Hematopoietic multipotent progenitor cell treated with erythropoietin and hydrocortisone succinate and interleukin-3 and kit ligand, for 17 days (in vitro differentiated cells): ENCODE data around the gene VAMP8.
"Not testable (repeated sequence)": the region's sequence is repeated elsewhere in the genome, so short reads cannot be mapped to it uniquely, and the experiment has no call there.

Source experiments
- DNase-seq: peaks from one replicate; pipeline ENCODE4 v3.0.0-alpha.2; 2015; ENCODE audit warnings: low spot score

VAMP8 gene

DNA sequence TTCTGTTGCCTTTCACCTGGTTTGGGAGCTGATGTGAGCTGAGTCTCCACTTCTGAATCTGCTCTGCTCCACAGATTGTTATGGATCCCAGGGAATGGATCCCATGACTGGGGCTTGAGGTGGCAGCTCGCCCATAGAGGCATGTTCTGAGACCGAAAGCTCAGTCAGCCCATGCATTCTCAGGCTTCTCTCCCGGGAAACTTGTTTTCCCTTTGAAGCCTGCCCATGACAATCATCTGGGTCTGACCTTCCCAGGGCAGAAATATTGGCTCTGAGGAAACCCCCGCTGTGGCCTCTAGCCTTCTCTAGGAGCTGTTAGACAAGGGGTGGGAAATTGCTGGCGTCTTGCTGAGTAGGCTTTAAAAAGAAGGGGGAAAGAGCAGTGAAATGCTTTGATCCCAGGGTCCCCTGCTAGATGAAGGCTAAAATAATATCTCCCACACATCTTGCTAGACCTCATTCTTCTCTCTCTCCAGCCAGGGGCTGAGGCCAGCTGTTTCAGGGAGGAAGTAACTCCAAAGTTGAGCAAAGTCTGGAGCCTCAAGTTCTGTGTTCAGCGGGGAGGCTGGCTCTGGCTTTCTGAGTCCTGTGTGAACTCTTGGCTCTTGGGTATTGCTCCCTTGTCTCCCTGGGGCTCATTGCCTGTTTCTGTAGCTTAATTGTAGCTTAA lies 2.0 kb downstream of the VAMP8 start:
- DNase-seq = no peak

DNA sequence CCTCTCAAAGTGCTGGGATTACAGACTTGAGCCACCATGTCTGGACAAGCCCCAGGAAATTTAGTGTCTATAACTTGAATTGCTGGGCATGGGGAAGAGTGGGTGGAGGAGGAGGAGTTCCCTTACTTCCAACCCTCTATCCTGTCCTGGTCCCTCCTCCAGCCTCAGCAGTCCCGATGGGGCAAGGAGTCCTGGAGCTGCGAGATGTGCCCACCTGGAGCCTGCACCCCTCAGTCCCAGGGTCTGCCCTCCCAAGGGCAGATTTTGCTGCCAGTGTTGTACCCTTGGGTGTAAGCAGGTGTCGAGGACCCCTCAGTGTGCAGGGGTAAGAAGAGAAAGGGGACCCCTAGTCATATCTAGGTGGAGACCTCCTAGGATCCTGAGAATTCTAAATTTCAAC lies 2.8 kb downstream of the VAMP8 start:
- DNase-seq = no peak

DNA sequence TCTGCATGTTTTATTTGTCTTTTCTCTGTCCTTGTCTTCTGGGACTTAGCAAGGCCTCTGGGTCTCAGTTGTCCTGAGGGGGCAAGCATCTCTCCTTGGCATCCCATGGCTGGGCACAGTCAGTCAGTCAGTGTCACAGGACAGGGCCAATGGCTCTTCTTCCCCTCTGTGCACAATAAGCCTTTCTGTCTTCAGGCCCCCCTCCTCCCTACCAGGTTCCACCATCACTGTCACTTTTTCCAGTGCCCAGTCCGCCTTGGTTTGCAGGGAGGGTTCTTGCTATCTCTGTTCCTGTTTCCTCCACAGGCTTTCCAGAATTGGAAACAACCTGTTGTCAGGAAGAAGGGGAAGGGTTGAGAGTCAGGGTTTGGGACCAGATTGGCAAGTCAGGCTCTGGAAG lies 5.1 kb downstream of the VAMP8 start:
- DNase-seq = no peak

DNA sequence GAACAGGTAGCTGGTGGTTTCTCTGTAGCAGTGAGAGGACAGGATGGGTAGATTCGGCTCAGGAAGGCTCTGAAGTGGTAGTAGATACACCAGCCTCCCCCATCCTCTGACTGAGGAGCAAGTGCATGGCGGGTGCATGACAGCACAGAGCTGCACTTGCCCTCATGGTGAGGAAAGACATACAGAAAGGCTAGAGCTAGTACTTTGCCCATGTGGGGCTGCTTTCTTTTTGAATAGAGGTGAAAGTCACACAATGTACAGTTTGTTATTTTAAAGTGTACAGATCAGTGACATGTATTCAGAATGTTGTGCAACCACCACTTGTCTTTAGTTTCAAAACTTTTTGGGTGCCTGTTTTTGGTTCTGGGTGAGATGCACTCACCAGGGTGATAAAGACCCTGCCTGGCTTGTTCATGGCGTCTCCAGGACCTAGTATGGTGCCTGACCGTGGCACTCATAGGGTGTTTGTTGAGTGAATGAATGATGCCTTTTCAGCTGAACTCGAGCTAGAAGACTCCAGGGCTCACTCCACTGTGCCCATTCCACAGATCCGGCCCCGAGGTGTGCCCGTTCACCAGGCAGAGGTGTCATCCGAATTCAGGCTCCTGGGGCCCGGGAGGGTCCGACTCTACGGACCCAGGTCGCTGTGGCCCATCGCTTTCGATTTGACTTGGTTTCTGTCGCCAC lies 6.4 kb downstream of the VAMP8 start:
- no peak for DNase-seq

DNA sequence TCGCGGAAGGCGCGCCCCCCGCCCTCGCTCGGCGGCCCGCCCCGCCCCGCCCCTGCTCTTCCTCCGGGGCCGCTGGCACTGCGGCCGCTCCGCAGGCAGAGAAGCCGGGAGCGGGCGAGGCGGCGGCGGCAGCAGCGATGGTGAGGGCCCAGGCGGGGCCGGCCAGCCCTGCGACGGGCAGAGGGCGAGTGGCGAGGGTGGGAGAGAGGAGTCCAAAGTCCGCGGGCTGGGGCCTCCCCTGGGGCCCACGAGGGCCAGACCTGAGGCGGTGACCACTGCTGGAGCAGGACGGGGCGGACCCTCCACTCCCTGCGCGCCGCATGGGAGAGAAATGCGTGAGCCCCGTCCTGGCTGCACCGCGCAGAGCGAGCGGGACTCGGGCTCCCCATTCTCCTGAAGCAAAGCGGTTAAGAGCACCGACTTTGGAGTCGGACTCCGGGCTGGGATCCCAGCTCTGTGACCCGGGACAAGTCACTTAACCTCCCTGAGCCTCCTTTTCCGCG lies 7.0 kb downstream of the VAMP8 start, which contains the start of gene VAMP5:
VAMP5 (plus strand) TSS at position 78 of the 503 bp plus-strand sequence; CDS start at position 138, 60 bp downstream.
- no peak for DNase-seq

DNA sequence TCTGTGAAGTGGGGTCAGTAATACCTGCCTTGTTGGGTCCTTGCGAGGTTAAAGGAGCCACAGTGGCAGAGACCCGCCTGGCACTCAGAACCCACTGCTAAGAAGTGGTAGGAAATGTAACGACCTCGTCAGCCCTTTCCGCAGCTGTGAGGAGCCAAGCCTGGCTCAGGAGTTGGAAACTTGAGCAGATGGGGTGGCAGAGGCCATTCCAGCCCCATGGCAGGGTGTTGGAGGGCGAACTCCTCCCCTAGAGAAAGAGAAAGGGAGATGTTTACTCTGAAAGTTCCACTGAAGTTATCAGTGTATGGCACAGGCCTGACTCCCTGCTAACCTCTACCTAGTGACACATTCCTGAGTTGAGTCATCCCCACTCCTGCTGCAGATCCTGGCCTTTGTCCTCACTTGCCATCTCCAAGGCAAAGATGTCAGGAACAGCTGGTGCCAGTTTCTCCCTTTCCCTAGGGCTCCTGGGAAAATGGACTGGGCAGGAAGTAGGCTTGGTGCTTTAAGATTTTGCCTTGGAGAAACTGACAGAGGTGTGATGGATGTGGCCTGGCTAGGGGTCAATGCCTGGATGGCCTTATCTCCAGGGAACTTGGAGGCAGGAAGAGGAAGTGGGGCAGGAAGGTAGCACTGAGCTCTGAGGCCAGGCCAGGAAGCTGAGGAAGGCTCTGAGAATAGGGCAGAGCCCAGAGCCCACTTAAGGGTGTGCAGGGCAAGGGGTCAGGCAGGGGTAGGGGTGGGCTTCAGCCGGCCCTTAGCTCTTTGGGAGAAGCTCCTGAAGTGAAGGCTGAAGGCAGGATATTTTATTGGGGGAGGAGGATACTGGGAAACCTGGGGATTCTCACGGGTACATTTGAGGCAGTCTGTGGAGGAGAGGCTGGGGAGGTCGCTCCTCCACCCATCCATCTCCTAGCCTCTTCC lies 7.7 kb downstream of the VAMP8 start:
- DNase-seq = peak; percentile 49

DNA sequence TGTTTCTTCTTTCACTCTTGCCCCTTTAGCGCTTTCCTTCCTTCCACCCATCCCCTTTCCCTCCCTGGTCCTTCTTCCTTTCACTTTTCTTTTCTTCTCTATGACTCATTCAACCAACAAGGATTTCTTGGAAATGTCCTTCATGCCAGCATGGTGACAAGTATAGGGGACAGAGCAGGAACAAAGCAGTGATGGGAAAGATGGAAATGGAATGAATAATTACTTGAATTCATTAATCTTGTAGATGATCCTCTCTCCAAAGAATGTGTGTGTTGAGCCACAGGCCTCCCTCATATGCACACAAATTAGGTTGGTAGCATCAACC lies 8.4 kb downstream of the VAMP8 start:
- DNase-seq = no peak

DNA sequence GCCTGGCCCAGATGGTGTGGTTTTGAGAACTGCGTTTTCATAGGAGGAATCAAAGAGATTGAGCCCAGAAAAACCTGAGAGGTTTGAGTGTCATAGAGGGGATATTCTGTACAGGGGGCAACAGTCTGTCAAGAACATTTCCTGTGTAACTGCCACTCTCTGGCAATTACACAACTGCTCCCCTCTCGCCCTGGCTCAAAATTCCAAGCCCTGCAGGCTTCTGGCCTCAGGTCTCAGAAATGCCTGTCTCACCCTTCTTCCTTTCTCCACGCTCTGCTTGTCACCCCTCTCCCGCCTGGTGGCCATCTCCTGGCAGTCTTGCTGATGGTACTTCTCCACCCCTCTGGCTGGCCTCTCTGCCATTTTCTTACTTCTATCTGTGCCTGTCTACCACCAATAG lies 10.8 kb downstream of the VAMP8 start:
- DNase-seq = no peak

DNA sequence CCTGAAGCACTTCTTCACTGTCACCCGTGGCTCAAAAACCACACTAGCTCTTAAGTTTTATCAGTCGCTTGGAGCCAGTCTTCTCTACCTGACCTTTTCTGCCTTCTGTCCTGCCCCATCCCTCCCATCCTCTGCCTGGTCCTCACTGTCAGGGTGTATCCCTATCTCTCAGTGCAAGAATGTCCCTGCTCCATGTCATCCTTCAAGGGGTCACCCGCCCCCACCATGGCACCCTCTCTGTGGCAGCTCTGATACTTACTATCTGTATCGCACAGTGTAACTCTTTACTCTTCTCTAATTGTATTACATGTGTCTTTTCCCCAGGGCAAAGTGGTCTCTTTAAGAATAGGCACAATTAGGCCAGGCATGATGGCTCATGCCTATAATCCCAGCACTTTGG lies 11.3 kb downstream of the VAMP8 start:
- no peak for DNase-seq

DNA sequence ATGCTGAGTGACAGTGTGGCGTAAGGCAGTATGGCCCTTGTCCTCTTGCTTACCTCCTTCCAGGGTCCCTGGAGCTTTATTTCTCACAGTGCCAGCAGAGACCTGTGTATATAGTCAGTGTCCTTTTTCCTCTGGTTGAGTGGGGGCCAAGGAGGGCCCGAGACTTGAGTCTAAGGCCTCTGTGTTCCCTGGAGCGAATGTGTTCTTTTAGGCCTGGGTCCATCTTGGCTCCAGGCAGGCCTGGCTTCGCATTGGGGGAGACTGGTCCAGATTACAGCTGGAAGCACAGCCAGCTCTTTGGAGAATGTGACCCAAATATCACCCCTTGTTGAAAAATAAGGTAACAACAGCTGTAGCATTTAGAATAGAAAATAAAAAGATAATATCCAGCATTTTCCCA lies 11.8 kb downstream of the VAMP8 start:
- no peak for DNase-seq

DNA sequence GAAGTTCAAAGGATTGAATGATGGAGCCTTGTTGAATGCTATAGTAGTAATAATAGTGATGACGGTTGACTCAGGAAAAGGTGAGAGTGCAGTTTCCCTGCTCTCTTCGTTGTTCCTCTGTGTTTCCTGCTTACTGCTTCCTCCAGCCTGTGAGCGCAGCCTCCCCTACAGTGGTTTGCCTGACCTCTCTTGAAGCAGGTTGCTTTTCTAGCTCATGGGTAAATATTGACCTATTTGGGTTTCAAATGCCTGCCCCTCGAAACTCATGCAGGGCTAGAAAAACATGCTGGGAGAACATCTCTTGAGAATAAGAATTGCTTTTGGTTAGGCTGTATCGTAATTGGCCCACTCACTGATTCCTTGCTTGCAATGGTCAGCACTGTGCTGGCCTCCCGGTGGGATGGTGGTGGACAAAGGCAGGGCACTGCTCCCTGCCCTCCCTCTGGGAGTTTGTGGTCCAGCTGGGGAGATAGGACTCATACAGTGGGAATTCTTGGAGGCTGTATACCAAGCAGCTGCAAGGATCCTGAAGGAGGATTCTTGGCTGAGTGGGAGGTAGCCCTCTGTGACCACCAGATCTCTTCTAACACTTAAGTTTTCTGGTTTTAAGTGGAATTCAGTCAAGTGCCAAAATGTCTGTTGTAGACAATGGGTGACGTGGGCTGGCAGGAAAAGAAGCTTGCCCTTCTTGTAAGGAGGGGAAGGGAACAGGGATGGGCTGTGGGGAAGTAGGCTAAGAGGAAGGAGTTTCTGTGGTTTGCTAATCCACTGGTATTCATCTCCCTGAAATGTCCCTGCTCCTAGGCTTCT lies 12.8 kb downstream of the VAMP8 start:
- DNase-seq = no peak

DNA sequence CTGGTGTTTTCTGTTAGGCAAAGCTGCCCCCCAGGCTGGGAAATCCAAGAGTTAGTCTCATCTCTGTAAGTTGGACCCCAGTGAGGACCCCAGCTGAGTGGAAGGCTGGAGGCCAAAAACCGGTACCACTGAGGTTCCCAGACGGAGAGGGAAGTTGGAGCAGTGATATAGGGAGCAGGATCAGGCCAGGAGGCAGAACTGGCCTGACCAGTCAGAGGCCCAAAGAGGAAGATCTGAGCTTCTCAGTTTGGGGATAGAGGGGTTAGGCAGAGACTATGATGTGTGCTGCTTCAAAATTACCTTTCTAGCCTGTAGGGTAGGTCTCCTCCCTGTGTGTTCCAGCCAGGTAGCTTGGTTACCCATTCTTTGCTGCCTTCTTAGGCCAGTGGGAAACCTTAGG lies 13.6 kb downstream of the VAMP8 start:
- DNase-seq = no peak

DNA sequence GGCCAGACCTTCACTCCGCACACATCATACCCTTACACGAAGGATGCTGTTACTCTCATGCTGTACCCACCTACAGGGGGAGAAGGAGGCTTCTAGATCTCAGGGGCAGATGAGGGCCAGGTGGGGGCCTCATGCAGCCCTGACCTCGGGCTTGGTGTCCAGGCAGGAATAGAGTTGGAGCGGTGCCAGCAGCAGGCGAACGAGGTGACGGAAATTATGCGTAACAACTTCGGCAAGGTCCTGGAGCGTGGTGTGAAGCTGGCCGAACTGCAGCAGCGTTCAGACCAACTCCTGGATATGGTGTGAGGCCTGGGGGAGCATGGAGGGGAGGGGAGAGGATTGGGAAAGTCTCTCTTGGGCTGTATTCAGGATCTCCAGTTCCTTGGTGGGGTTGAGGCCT lies 14.2 kb downstream of the VAMP8 start:
- DNase-seq = no peak

DNA sequence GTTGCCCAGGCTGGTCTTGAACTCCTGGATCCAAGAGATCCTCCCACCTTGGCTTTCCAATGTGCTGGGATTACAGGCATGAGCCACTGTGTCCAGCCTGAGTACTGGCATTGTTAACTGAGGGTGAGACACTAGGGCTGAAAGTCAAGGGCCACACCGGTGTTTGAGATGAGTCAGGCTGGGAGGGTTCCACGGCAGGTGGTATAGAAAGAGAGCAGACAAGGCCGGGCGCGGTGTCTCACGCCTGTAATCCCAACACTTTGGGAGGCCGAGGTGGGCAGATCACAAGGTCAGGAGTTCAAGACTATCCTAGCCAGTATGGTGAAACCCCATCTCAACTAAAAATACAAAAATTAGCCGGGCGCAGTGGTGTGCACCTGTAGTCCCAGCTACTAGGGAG lies 14.9 kb downstream of the VAMP8 start:
- not testable (repeated sequence) for DNase-seq

DNA sequence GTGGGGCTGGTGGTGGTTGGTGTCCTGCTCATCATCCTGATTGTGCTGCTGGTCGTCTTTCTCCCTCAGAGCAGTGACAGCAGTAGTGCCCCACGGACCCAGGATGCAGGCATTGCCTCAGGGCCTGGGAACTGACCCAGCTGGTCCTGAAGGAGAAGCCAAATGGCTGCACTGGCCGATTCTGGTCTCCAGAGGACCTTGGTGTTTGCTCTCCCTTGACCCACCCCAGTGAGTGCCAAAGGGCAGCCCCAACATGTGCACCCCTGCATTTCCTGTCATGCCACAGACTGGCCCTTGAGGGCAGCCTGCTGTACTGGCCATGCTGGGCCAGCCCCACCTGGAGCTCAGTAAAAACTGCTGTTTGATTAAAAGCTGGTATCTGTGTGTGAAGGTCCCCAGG lies 15.6 kb downstream of the VAMP8 start:
- no peak for DNase-seq

DNA sequence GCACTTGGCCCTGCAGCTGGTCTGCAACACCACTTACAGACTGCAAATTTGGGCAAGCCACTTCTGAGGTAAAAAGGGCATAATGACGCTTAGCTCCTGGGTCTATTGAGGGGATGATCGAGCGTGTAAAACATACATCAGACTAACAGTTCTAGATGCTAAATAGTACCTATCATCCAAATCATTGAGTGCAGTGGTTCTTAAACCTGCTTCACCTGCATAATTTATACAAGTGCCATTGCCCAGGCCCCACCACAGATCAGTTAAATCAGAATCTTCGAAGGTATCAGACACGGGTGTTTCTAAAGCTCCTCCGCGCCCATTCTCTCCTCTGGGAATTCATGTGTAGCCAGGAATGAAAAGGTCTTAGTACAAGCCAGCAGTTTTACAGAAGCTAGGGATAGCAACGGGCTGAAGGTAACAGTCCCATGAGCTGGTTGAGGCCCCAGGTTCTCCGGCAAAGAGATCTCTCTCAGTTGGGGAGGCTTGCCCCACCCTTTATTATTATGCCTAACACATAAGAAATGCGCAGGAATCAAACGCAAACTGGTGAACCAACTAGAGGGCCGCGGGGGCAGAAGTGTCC lies 17.4 kb downstream of the VAMP8 start:
- no peak for DNase-seq

DNA sequence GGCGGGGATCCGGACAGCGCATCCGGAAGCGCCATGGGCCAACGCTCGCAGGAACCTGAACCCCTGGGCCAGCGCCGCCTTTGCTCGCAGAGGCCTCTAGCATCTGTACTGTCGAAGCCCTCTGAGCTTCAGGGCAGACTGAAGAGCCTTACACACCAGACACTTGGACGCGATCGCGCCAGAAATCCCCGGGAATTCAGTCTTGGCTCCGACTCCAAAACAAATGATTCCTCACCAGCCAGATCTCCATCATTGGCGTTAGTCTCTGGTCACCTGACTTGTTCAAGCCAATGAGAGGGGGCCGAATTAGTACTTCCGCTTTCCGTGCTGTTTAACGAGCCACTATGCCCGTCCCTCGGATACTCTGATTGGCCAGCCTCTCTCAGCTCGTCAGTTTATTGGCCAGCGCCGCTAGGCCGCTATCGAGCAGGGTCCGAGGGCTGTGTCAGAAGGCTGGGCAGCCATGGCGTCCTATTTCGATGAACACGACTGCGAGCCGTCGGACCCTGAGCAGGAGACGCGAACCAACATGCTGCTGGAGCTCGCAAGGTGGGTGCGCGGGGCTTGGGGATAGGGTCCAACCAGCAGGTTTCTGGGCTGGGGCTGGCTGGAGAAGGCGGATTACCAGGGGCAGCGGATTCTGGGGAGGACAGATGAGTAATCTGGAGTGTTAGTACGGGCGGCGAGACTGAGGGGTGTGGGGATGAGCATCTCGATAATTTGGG lies 18.1 kb downstream of the VAMP8 start, which contains the start of gene RNF181:
RNF181 (plus strand) TSS at position 445 of the 725 bp plus-strand sequence; CDS start at position 464, 19 bp downstream.
- peak; percentile 98 for DNase-seq

DNA sequence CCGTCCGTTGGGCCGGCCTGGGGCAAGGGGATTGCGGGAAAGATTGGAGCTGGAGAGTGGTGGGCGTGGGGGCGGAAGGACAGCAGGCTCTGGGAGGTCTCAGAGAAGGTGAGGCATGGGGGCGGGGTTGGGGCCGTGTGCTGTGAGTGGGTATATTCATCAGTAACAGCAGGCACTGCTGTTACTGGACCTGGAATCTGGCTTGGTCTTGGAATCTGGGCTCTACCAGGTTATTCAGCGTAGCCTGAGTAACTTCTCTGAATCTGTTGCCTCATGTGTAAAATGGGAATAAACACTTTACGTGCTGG lies 18.6 kb downstream of the VAMP8 start:
- peak; percentile 33 for DNase-seq

DNA sequence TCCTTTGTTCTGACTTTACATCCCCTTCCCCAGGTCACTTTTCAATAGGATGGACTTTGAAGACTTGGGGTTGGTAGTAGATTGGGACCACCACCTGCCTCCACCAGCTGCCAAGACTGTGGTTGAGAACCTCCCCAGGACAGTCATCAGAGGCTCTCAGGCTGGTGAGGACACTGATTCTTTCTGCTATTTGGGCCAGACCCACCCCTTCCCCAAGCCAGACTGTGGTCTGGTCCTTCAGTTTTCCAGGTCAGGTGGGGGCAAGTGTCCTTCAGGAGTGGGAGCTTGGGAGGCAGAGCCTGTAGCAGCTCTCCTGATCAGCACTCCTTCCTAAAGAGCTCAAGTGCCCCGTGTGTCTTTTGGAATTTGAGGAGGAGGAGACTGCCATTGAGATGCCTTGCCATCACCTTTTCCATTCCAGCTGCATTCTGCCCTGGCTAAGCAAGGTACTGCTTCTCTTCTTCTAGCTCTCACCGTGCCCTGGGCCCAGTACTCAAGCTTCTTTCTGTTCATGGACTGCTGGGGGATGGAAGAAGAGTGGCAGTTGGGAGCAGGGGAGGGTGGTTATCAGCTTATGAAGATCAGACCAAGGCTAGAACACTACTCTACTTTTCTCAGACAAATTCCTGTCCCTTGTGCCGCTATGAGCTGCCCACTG lies 19.2 kb downstream of the VAMP8 start:
- DNase-seq = no peak

DNA sequence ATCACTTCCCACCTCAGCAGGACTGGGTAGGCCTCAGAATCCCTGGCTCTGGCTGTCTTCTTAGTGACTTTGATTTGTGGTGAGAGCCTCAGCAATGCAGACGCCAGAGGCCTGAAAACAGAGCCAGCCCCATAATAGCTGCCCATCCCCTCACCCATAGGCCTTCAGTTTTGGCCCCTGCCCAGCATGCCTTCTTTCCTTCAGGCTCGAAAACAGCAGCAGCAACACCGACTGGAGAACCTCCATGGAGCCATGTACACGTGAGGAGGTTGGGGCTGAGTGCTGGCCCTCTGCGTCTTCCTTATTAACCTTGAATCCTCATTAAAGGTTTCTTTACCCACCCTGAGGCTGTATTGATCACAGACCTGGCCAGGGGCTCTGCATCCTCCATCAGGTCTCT lies 19.9 kb downstream of the VAMP8 start:
- no peak for DNase-seq
